GM19238 (cell line): Measurements from ENCODE around the gene CDCA3.

Source experiments
- DNase-seq: peaks from one replicate; pipeline ENCODE4 v3.0.0; 2011; ENCODE audit warnings: low spot score; ENCODE audit not compliant: insufficient read length

Gene CDCA3

DNA sequence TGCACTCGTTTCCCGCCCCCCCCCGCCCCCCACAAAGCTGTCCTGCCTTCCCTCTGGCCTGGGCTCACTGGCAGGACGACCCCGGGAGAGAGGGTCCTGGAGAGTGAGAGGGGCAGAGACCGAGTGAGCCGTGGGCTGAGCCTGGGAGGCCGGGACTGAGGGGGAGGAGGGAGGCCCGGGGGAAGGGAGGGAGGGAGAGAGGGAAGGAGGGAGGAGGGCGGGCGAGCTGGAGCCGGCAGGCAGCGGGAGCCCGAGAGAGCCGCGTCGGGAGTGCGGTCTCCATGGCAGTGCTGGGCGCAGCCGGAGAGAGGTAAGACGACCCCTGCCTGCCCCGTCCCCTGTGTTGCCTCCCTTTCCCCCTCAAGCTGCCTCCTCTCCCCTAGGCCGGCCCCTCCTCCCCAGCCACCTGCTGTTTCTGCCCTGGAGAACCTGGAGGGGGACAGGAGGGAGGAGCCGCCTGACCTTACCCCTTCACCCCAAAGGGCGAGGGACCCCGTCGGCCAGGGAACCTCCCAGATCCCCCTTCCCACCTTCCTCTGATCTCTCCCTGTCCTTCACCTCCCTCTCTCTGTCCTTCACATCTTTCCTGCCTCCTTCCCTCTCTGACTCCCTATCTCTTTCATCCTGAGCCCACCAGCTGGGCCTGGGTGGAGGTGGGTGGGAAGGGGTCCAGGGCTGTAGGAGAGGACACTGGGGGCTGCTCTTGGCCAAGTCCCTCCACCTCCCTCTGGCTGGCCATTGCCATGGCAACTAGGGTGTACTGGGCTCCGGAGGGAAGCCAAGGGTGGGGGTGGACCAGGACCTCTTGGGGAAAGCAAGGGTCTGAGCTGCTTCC, 29.3 kb downstream of the CDCA3 start, which contains the start of gene GPR162:
Gene GPR162 (plus strand): TSS at position 231 of the 835 bp plus-strand sequence. CDS start 2,078 bp downstream, outside the sequence.
- DNase-seq = no peak

- DNase-seq = no peak
Observed at GRCh38 chr12:6820166-6820565, 30.9 kb downstream of the CDCA3 start.

DNA sequence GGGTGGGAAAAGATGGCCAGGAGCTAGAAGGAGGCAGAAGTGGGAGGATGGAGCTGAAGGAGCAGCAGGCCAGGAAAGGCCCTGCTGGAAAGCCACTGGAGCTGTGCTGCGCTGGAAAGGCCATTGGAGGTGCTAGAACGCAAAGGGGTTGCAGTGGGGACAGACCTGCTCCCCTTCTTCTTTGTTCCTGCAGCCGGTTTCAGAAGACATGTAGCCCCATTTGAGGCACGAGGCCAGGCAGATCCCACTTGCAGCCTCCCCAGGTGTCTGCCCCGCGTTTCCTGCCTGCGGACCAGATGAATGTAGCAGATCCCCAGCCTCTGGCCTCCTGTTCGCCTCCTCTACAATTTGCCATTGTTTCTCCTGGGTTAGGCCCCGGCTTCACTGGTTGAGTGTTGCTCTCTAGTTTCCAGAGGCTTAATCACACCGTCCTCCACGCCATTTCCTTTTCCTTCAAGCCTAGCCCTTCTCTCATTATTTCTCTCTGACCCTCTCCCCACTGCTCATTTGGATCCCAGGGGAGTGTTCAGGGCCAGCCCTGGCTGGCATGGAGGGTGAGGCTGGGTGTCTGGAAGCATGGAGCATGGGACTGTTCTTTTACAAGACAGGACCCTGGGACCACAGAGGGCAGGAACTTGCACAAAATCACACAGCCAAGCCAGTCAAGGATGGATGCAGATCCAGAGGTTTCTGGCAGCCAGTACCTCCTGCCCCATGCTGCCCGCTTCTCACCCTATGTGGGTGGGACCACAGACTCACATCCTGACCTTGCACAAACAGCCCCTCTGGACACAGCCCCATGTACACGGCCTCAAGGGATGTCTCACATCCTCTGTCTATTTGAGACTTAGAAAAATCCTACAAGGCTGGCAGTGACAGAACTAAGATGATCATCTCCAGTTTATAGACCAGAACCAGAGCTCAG, 31.7 kb downstream of the CDCA3 start:
- DNase-seq = no peak

- no peak for DNase-seq
Observed at GRCh38 chr12:6818645-6819044, 32.4 kb downstream of the CDCA3 start.

DNA sequence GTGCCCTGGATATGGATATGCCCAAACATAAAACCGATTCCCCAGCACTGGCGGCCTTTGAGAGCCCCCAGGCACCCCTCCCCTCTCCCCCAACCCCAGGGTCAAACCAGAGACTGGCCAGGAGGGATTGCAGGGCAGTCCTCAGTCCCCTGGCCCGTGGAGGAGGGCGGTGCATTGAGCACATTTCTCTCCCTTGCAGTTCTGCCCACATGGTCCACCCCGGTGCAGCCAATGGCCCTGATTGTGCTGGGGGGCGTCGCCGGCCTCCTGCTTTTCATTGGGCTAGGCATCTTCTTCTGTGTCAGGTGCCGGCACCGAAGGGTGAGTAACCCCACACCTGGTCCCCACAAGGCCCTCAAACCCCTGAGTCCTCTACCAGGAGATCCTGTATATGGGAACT, 32.9 kb downstream of the CDCA3 start:
- DNase-seq = no peak

GRCh38 chr12:6817662-6818157, 33.4 kb downstream of the CDCA3 start:
- no peak for DNase-seq

DNA sequence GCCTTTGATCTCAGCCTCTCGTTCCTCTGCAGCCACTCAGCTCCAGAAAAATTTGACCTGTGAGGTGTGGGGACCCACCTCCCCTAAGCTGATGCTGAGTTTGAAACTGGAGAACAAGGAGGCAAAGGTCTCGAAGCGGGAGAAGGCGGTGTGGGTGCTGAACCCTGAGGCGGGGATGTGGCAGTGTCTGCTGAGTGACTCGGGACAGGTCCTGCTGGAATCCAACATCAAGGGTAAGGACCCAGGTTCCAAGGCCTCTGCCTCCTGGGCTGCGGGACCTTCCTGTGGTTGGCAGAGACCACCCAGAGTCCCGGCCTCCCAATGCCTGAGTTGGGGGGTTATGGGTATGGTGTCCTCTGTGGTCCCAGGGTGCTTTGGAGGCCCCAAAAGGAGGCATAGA, 34.0 kb downstream of the CDCA3 start:
- DNase-seq = no peak

DNA sequence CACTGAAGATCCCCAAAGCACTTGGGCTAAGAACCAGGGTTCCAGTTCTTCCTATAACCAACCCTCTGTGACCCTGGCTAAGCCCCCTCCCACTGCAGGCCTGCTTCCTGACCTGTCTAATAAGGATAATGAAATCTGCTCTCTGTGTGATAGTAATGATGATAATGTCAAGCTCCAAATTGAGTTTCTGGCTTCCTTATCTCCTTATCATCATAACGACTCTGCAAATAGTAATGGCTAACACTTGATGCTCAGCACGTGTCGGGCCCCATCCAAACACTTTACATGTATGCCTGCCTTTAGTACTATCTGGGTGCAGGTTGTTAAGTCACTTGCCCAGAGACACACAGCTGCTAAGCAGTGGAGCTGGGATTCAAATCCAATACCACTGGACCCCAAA, 34.5 kb downstream of the CDCA3 start:
- DNase-seq = no peak

GRCh38 chr12:6813363-6813762, 37.7 kb downstream of the CDCA3 start:
- DNase-seq = no peak

DNA sequence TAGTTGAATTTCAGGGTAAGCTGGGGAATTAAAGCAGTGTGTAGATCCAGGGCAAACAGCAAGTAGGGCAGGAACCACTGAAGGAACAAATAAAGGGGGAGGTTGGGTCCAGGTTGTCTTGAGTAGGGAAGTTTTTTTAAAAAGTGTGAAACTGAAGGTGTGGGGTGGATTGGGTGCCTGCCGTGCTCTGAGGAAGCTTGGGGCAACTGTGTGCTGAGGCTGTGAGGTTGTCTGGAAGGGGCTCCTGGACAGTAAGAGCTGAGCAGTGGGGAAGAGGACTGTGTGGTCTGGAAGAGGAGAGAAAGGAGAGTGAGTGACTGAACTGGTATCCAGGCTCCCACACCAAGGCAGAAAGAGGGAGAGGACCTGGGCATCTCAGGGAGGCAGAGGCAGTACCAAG, 40.3 kb downstream of the CDCA3 start:
- no peak for DNase-seq

- DNase-seq = no peak
Observed at GRCh38 chr12:6809056-6809455, 42.0 kb downstream of the CDCA3 start.

DNA sequence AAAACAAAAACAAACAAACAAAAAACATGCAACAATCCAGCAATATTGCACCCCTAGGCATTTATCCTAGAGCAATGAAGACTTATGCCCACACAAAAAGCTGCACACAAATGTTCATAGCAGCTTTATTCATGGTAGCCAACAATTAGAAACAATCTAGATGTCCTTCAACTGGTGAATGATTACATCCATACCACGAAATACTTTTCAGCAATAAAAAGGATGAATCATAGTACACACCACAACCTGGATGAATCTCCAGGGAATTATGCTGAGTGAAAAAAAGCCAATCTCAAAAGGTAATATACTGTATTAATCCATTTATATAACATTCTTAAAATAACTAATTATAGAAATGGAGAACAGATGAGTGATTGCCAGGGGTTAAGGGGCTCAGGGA, 43.9 kb downstream of the CDCA3 start:
- DNase-seq = no peak

DNA sequence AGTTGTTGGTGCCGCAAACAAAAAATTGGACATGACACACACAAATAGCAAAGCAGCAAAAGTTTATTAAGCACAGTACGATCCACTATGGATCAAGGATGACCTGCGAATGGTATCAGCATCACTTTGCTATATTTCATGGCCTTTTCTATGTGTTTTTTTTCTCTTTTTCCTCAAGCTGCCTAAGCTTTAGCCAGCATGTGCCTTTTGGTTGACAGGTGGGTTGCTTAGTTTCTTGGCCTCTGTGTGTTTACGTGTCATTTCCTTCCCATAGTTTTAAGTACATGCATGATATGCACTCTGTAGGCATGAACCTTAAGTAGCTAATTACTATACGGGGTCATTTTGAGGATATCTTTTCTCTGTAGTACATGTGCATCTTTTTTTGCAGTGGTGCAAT, 51.9 kb downstream of the CDCA3 start:
- no peak for DNase-seq
